Measurements from ENCODE around the gene KPNA1. TPM values are rescaled to one million over a fixed set of nuclear protein-coding genes. Genes with fewer than 3 reads are reported as not detected.

KPNA1 gene
- polyA plus RNA-seq, 4 donors, result 39.9 to 57.8 (median 52.4) TPM

- DNase-seq (ENCODE audit: low read depth in 4 of 4, low spot score in 3 of 4), result no peak
Observed at GRCh38 chr3:122421101-122421500, 93.6 kb downstream of the KPNA1 start.

- peak in 1 of 4 donors; percentile 0 for DNase-seq (ENCODE audit: low read depth in 4 of 4, low spot score in 3 of 4)
Observed at GRCh38 chr3:122416966-122417365, 97.8 kb downstream of the KPNA1 start.

GRCh38 chr3:122415762-122416654, 98.7 kb downstream of the KPNA1 start, which contains the start of gene WDR5B:
Gene WDR5B, minus strand, starts transcription at chr3:122416062. Its CDS starts 534 bp downstream, at chr3:122415528.
- DNase-seq (ENCODE audit: low read depth in 4 of 4, low spot score in 3 of 4), result peak; percentile 99

- DNase-seq (ENCODE audit: low read depth in 4 of 4, low spot score in 3 of 4), result peak in 2 of 4 donors; percentile 12 to 17
Observed at GRCh38 chr3:122415104-122415744, 99.5 kb downstream of the KPNA1 start.

- no peak for DNase-seq (ENCODE audit: low read depth in 4 of 4, low spot score in 3 of 4)
Observed at GRCh38 chr3:122414391-122414790, 100.3 kb downstream of the KPNA1 start.

- DNase-seq (ENCODE audit: low read depth in 4 of 4, low spot score in 3 of 4), result no peak
Observed at GRCh38 chr3:122410639-122411038, 104.1 kb downstream of the KPNA1 start.

- no peak for DNase-seq (ENCODE audit: low read depth in 4 of 4, low spot score in 3 of 4)
Observed at GRCh38 chr3:122410111-122410510, 104.6 kb downstream of the KPNA1 start.

GRCh38 chr3:122409446-122409845, 105.3 kb downstream of the KPNA1 start:
- no peak for DNase-seq (ENCODE audit: low read depth in 4 of 4, low spot score in 3 of 4)

- no peak for DNase-seq (ENCODE audit: low read depth in 4 of 4, low spot score in 3 of 4)
Observed at GRCh38 chr3:122407946-122408345, 106.8 kb downstream of the KPNA1 start.

GRCh38 chr3:122406198-122406597, 108.5 kb downstream of the KPNA1 start:
- DNase-seq (ENCODE audit: low read depth in 4 of 4, low spot score in 3 of 4), result no peak

- DNase-seq (ENCODE audit: low read depth in 4 of 4, low spot score in 3 of 4), result no peak
Observed at GRCh38 chr3:122405015-122405414, 109.7 kb downstream of the KPNA1 start.

- DNase-seq (ENCODE audit: low read depth in 4 of 4, low spot score in 3 of 4), result no peak
Observed at GRCh38 chr3:122403489-122403888, 111.2 kb downstream of the KPNA1 start.

GRCh38 chr3:122398920-122399319, 115.8 kb downstream of the KPNA1 start:
- no peak for DNase-seq (ENCODE audit: low read depth in 4 of 4, low spot score in 3 of 4)

- no peak for DNase-seq (ENCODE audit: low read depth in 4 of 4, low spot score in 3 of 4)
Observed at GRCh38 chr3:122397201-122397600, 117.5 kb downstream of the KPNA1 start.

GRCh38 chr3:122396511-122396910, 118.2 kb downstream of the KPNA1 start:
- no peak for DNase-seq (ENCODE audit: low read depth in 4 of 4, low spot score in 3 of 4)

GRCh38 chr3:122395582-122395981, 119.2 kb downstream of the KPNA1 start:
- DNase-seq (ENCODE audit: low read depth in 4 of 4, low spot score in 3 of 4), result no peak

- DNase-seq (ENCODE audit: low read depth in 4 of 4, low spot score in 3 of 4), result no peak
Observed at GRCh38 chr3:122394173-122394572, 120.6 kb downstream of the KPNA1 start.

- no peak for DNase-seq (ENCODE audit: low read depth in 4 of 4, low spot score in 3 of 4)
Observed at GRCh38 chr3:122392868-122393844, 121.6 kb downstream of the KPNA1 start.

- no peak for DNase-seq (ENCODE audit: low read depth in 4 of 4, low spot score in 3 of 4)
Observed at GRCh38 chr3:122391681-122392446, 122.9 kb downstream of the KPNA1 start.

- DNase-seq (ENCODE audit: low read depth in 4 of 4, low spot score in 3 of 4), result peak in 3 of 4 donors; percentile 8 to 12 (median 11)
Observed at GRCh38 chr3:122390665-122391064, 124.1 kb downstream of the KPNA1 start.

Data from right renal pelvis (tissue), 4 donors.